ENCODE results near the gene CCDC6. TPM values are rescaled to one million over a fixed set of nuclear protein-coding genes. Genes with fewer than 3 reads are reported as not detected.
A peak's percentile ranks its signal among the peaks of the same experiment; 100 is the strongest.
"Not testable (repeated sequence)": the region's sequence is repeated elsewhere in the genome, so short reads cannot be mapped to it uniquely, and the experiment has no call there.

CCDC6 gene
- total RNA-seq, 1 donor from 2014 or later = 64.5 TPM

DNA sequence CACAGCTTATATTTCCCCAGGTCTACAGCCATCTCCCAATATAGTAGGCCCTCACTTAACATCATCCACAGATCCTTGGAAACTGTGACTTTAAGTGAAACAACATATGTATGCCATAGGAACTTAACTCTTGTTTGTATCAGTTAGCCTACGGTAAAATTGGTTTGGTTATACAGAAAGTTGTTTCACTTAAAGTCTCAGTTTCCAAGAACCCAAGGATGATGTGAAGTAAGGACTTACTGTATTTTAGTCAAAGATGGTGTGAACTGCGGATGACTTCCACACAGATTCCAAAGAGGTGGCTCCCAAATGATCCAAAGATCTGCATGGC lies 96.7 kb downstream of the CCDC6 start:
- DNase-seq (ENCODE audit: low spot score) = no peak

DNA sequence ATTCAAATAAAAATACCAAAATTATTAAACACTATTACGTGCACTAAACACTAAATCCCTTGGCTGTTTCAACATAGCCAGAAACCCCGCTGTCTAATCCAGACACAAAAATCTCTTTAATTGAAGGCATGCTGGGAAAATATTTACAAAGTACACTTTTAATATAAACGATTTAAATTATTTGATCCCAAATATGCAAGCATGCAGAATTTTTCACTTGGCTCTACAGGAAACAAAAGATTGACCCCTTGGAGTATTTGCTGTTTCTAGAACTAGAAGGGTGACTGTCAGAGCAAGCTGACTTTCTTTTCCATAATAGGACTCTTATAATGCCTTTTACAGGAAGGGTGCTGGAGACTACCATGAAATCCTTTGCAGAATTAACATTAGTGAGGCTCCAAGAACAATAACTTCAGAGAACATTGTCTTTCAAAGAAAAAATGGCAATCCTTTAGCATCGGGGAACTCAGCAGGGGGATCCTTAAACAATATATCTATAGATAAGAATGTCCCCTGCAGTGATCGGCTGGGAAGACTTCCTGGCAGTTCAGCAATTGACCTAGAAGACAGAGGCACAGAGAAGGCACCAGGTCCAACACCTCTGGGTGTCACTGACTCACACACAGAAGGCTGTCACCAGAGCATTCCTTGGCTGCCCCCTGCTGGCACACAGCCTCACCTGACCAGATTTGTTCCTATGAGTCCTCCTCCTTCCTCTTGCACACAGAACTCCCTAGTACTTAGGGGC lies 97.3 kb downstream of the CCDC6 start:
- DNase-seq (ENCODE audit: low spot score) = peak; percentile 70

DNA sequence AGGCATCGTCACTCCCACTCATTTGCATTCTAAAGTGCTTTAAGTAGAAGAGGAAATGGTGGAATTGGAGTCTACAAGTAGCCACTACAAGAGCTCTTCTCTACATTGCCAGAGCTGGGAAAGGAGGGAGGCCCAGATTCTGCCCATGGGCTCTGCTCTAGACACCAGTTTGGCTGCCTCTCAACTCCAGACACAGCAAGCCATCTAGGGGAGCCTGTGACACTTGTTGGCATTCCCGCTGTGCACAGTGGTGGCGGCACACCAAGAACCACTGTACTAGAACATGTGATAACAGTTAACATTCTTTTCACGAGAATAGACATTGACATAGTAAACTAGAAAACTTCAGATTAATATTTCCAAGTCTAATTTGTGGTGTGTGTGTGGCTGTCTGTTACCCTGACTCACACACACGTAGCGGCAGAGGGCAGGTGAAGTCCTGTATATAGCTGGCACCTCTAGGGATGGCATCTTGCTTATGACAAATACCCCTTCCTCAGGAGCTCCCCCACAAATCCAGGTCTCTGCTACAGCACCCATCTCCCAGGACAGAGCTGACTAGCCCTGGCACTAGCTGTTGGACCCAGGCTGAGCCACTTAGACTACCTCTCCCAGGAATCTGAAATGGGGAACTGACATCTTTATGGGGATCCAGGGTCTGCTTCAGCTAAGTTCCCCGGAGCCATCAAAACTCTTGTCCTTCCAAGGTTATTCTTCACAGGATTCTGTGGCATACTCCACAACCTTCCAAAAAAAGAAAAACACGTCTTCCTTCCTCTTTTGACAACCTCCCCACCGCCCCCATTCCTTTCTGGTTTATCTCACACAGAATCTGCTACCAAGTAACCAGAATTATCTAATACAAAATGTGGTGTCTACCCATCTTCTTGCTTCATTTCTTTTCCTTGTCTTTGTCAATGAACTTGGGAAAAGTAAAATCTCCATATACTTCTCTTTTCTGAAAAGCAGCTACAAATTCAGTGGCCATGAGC lies 98.4 kb downstream of the CCDC6 start:
- no peak for DNase-seq (ENCODE audit: low spot score)

DNA sequence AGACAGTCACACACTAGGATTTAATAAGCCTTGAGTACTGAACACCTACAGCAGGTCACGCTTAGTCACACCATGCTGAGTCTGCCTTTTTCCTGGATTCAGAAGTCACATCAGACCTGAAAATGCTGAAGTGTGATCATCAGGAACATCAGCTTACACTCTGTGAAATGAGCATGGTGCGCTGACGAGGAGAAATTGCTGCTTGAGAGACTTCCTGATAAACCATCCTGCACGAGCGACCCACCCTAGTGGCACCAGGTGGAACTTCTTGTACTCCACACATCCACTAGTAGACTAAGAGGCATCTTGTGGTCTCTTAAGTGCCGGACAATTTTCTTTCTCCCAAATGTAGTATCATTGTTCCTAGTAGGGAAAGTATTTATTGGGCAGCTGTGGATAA lies 101.3 kb downstream of the CCDC6 start:
- no peak for DNase-seq (ENCODE audit: low spot score)

DNA sequence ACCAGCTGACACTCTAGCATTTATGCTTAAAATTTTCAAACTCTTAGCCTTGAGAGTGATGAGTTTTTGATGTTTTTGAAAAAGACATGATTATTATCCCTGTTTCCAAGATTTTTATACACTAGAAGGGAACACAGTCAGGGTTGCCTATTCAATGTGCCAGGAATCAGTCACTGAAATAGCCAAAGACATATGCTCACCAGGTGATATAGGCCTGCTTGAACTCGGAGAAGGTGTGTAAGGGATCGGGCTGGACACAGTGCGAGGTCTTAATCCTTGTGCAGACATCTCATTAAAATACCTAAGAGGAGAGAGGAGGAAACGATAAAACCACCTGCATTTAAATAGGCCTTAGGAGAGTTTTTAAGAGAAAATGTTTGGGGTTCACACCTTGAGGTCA lies 102.1 kb downstream of the CCDC6 start:
- DNase-seq (ENCODE audit: low spot score) = no peak

DNA sequence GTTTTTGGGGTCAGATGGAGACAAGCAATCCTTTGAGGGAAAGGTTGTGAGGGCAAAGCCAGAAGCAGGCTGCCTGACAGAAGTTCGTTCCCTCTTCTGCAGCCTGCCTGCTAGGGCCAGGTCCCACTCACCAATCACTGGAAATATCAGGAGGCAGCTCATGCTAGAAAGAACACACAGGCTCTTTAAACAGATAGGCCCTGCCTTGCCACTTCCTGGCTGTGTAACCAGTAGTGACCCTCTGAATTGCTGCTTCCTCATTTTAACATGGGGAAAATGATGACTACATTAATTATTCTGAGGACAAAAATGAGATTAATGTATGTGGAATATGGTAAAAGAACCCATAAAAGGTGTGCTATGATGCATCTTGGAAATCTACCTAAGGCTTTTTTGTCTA lies 102.6 kb downstream of the CCDC6 start:
- DNase-seq (ENCODE audit: low spot score) = no peak

DNA sequence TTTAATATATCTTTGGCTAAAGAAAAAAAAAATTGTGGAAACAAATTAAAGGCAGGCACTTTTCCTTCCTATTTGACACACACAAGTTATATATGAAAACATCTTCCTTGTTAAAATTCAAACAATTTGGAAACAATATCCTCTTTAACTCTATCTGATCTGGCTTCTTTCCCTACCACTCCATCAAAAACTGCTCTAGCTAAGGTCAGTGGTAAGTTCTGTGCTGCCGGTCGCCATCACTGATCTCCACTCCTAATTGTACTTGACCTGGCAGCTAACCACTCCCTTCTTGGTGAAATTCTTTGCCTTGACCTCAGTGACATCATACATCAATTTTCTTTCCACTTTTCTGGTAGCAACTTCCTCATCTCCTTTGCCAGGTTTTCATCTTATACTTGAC lies 105.2 kb downstream of the CCDC6 start:
- DNase-seq (ENCODE audit: low spot score) = no peak

DNA sequence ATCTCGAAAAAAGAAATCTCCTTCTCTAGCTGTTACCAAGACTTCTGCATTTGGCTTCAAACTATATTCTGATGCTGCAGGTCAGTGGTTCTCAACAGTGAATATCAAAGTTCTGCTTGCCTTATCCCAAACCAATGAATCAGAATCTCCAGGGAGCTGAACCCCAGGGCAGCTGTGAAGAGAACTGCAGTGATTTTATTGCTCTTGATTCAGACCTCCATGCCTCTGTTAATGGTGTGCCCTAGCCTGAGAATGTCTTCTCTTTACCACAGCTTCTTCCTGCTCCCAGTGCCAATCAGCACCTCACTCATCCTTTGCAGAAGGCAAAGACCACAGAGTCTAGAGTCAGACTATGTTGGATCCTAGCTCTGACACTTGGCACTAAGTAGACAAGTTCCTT lies 106.9 kb downstream of the CCDC6 start:
- no peak for DNase-seq (ENCODE audit: low spot score)

DNA sequence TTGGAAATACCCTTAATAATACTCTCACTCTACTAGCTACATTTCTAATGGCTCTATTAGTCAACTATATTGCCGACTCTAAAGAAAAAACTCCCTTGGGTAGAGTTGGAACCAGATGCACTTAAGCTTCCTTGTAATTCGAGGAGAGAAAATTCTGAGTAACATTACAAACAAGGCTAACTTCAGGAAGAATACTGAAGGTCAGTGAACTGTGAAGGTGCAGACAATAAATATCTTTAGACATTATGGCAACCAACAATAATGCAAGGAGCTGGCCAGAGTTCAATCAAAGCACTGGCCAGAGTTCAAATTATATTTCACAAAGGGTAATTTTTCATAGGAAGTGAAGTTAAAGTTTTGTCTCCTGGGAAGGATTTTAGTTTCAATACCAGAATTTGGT lies 112.4 kb downstream of the CCDC6 start:
- DNase-seq (ENCODE audit: low spot score) = no peak

DNA sequence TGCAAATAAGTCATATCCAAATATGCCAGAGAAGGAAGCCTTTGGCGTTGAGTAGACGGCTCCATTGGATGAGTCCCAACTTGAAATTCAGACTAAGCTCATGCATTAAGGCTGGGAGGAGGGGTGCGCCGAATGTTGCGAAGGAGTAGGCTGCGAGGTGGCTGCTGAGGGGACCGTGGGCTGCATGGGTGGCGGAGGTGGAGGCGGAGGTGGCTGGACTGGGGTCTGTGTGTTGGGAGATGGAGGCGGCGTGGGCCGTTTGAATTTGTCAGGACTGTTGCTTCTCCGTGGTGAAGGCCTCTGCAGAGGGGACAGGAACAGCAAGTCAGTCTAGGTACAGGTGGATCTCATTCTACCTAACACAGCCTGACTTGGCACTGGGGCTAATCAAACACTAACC lies 113.5 kb downstream of the CCDC6 start:
- no peak for DNase-seq (ENCODE audit: low spot score)

DNA sequence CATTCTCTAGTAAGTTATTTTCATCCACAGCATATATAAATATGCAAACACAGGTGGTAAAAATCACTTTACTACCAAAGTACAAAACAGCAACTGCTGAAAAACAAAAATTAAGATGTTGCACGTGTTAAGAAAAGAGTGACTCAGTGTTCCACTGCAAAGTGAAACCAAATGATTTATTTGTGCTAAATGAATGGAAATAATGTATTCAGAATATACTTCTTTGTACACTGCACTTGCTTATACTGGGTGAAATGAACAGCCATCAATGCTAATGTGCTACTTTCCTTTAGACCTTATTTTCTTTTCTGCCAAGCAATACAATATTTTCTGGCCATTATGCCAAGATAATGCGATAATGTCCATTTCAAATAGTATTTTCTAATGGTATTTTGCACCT lies 114.8 kb downstream of the CCDC6 start:
- DNase-seq (ENCODE audit: low spot score) = no peak

DNA sequence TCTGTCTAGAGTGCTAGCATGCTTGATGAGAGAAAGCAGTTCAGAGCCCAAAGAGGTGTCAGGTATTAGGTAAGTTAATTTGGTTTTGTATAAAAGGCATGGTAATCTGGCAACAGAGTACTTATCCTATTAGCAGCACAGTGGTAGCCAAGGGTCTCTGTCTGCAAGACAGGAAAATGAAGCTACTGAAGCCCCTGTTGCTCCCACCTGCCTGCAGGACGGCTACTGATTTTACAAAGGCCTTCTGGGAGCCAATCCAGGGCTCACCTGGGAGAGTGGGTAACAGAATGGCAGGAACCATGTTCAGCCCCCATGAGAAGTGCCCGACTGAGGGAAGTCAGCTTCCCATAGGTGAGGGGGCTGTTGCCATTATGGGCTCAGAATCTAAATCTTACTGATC lies 116.3 kb downstream of the CCDC6 start:
- DNase-seq (ENCODE audit: low spot score) = not testable (repeated sequence)

DNA sequence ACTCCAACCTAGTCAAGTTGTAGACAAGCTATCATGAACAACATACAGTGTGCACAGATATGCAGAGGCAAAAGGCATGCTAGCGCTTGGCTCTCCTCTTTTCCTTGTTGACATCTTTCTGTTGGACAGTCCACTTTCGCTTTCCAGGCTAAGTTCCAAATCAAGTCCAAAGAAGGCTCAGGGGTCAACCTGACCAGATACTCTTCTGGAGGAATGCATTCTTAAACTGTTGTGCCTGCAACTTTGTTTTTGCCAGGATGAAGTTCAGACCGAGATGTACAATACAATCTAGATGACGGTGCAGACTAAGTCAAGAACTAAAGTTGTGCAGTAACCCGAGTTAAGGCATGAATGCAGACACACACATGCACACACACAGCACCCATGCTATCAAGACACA lies 117.4 kb downstream of the CCDC6 start:
- DNase-seq (ENCODE audit: low spot score) = not testable (repeated sequence)

DNA sequence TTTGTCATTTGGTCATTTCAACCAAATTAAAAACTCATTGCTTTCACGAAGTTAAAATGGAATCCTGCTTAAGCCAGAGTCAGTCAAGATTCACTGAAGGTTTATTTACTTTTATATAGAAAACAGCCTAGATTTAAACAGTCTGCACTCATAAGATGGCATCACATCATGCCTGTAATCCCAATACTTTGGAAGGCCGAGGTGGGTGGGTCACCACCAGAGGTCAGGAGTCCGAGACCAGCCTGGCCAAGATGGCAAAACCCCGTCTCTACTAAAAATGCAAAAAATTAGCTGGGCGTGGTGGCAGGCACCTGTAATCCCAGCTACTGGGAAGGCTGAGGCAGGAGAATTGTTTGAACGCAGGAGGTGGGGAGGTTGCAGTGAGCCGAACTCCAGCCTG lies 119.3 kb downstream of the CCDC6 start:
- DNase-seq (ENCODE audit: low spot score) = not testable (repeated sequence)

DNA sequence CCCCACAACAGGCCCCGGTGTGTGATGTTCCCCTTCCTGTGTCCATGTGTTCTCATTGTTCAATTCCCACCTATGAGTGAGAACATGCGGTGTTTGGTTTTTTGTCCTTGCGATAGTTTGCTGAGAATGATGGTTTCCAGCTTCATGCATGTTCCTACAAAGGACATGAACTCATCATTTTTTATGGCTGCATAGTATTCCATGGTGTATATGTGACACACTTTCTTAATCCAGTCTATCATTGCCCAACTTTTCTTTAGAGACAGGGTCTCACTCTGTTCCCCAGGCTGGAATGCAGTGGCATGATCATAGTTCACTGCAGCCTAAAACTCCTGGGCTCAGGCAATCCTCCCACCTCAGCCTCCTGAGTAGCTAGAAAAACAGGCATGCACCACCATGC lies 120.9 kb downstream of the CCDC6 start:
- not testable (repeated sequence) for DNase-seq (ENCODE audit: low spot score)

DNA sequence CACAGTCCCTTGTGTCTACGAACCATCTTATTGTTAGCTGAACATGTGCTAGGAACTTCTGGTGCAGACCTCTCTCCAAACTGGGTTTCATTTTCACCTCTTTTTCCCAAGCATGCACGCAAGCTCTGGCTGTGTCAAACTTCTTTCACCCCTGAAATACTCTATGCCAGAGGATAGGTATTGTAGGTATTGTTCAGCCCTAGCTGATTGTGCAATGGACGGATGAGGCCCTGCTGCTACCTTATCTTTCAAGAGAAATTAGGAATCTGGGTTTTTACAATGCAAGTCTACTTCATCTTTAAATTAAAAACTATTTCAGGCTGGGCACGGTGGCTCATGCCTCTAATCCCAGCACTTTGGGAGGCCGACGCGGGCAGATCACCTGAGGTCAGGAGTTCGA lies 124.8 kb downstream of the CCDC6 start:
- no peak for DNase-seq (ENCODE audit: low spot score)

DNA sequence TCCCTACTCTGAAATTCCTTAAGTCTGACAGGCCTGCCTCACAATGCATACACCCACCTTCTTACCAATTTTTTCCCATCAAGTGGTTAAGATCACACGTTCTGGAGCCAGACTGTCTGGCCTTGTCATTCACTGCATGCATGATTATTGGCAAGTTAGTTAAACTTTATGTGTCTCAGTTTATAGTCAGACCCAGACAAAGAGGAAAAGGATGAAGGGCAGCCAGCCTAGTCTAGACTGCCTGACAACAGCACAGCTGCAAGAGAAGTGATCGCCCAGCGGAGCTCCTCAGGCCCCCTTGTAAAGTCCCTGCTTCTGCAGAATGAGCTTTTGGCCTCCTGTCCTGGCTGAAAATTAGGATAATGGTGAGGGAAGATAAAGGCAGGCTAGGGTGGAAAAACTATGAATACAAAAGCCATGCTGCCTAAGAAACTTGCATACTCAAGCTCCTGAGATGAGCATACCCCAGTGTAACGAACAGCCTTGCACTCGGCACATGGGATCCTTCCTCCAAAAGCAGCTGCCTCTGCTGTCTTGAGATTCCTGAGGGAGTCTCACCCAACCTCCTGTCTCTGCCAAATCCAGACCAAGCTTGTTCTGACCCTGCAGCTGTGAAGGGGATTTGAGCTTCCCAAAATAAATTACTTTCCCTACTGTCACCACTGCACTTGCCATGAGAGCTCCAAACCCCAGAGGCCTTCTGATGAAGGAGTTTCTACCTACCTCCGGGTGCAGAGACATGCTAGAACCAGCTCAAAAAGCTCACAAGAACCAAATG lies 126.4 kb downstream of the CCDC6 start:
- no peak for DNase-seq (ENCODE audit: low spot score)

DNA sequence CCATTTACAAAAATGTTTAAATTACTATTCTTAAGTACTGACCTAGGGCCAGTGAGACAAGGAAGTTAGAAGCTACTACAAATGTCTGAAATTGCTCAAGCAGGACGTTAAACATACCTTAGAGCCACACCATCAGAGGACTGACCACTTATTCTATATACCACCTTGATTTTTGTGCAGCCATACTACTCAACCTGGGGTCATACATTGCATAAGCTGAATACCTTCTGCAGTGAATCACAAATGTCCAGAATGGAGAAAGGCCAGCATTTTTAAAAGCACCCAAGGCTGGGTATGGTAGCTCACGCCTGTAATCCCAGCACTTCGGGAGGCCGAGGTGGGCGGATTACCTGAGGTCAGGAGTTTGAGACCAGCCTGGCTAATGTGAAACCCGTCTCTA lies 131.9 kb downstream of the CCDC6 start:
- DNase-seq (ENCODE audit: low spot score) = no peak

DNA sequence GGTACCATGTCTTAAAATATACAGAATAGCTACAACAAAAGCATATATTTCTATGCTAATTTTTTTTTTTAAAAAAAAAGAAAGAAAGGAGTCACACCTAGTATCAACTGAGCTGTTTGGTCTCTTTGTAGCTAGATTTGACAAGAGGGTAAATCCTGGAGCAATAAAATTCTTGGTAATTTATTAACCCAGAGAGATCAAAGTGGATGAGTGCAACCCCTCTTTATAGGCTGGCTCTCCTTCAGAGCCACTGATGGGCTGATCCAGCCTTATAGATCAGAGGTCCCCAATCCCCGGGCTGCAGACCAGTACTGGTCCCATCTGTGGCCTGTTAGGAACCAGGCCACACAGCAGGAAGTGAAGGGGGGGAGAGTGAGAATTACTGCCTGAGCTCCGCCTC lies 133.3 kb downstream of the CCDC6 start:
- DNase-seq (ENCODE audit: low spot score) = no peak

DNA sequence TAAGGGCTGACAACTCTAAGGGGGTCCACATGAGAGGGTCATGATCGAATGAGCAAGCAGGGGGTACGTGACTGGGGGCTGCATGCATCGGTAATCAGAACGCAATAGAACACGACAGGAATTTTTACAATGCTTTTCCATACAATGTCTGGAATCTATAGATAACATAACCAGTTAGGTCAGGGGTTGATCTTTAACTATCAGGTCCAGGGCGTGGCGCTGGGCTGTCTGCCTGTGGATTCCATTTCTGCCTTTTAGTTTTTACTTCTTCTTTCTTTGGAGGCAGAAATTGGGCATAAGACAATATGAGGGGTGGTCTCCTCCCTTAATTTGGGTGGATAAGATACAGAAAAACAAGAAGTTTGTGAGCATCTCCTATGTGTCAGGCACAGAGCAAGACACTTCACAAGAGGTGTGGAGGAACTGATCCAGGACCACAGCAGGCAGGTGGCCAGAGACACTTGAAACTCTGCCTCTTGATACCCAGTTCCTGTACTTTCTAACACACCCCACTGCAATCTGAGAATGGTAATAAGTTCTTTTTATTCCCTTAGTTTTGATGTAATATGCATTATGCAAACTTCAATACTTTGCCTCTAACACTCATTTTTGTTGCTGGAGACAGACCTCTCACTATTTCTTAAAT lies 135.1 kb downstream of the CCDC6 start:
- no peak for DNase-seq (ENCODE audit: low spot score)

DNA sequence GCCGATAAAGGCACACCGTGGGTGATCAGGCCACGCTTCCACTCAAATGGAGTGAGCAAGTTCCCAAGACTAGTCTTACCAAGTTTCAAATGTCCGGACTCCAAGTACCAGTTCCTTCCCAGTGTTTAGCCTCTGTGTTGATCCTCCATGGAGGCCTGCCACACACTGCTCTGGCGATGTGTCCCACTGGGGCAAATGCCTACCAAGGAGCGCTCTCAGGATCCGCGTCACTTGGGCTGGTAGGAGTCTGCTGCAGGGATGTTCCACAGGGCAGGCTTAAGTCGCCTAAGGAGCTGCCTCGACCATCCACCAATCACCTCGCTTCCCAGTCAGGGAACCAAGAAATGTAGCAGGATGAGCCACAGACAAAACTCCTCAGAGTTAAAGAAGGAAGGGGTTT lies 135.7 kb downstream of the CCDC6 start:
- no peak for DNase-seq (ENCODE audit: low spot score)

DNA sequence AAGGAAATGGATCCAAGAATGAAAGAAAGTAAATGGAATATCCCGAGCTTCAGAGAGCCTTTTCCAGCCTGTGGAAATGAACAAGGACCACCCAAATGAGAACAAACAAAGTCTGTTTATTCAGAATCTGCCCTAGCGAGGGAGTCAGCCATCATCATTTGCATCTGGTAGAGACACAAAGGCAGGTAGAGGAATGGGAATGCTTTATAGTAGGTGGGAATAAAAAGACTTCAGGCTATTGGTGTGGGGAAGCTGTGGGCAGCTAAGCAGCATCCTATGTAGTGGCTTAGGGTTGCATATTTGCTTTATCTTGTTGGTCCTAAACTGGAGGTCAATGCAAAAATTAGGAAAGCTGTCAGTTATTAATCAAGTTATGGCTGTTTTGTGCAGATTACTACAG lies 143.9 kb downstream of the CCDC6 start:
- DNase-seq (ENCODE audit: low spot score) = no peak

Data from ureter (tissue), 1 donor.